ENCODE results near the gene LGR6. TPM values are rescaled to one million over a fixed set of nuclear protein-coding genes. Genes with fewer than 3 reads are reported as not detected.

LGR6 gene
- total RNA-seq, 2 donors from 2014 or later: 0.21 TPM; not detected in 1

DNA sequence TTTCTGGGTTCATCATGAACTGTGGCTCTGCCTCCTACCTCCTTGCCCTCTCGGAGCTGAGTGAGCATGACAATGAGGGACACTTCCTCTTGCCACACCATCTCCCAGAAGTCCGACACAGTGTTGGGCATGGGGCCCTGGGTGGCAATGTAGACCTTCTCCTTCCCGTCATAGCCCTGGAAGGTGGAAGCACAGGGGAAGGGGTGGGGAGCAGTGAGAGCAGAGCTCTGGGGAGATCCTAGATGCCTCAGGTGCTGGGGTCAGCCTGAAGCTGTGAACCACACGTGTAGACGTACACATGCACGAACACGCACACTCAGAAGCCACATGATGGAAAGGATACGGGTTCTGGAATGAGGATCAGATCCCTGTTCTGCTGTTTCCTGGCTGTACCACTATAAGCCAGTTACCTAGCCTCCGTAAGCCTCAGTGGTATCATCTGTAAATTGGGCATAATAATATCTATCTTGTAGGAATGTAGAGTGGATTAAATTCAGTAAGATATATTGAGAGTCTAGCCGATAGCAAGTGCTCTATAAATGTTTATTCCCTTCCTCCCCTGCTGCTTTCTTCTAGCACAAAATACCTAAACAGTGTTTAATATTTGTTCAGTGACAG lies 39.3 kb upstream of the LGR6 start:
- H3K27ac Mint-ChIP-seq: peak overlapping the region; percentile 82
- no peaks in the 10 kb centered on the region for H3K9me3 Mint-ChIP-seq
- ATAC-seq (replicated peaks): no peak
- peaks cover 100% of the 10 kb centered on the region for H3K36me3 Mint-ChIP-seq (ENCODE audit: low read depth)
- peaks cover 38% of the 10 kb centered on the region for H3K4me1 Mint-ChIP-seq
- no peaks in the 10 kb centered on the region for H3K27me3 Mint-ChIP-seq
- peak overlapping the region; percentile 100 for H3K4me3 Mint-ChIP-seq

DNA sequence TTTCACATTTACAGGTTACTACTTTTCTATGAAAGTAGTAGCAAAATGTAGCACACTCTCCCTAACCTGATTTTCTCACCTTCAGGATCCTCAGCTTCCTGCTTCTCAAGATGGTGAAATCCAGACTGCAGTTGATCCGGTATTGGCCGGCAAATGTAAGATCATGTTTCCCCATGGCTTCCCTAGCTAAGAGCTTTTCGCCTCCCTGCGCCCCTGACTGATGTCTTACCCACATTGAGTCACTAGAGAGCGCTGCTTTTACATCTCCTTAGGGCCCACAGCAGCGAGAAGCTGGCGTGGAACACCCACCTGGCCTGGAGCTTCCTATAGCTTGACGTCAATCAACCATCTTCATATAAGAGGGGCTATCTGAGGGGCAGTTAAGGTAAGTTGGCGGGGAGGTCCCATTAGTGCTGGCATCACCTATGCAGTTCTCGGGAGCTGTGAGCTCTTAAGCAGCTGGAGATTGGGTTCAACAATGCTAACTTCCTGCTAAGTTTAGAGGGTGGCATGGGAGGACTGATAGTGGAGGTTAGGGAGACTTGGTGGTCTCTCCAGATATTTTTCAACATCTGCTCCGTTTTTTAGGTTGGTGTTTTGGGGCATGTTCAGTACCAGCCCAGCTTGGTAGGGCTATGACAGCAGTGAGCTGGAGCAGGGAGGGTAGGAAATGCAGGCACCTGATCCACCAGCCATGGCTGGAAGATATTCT lies 38.7 kb upstream of the LGR6 start:
- H3K4me1 Mint-ChIP-seq: peaks cover 37% of the 10 kb centered on the region
- H3K27me3 Mint-ChIP-seq: no peaks in the 10 kb centered on the region
- H3K9me3 Mint-ChIP-seq: no peaks in the 10 kb centered on the region

DNA sequence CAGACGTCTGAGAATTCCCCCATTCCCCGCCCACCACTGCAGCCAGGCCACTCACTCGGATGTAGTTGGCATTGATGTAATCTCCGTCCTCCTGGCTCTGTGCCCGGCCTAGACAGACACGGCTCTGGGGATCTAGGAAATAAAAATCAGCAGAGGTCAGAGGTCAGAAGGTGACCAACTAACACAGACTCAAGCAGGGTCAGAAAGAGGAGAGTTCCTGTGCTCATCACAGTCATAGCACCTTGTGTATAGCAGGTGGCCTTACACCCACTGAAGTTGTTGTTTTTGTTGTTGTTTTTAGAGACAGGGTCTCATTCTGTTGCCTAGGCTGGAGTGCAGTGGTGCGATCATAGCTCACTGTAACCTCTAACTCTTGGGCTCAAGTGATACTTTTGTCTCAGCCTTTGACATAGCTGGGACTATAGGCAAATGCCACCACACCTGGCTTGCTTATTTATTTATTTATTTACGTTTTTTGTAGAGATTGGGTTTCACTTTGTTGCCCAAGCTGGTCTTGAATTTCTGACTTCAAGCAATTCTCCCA lies 38.0 kb upstream of the LGR6 start:
- H3K36me3 Mint-ChIP-seq (ENCODE audit: low read depth): peaks cover 100% of the 10 kb centered on the region

More for the DNA sequence above, 38.7 kb upstream of the LGR6 start:
- peaks cover 100% of the 10 kb centered on the region for H3K36me3 Mint-ChIP-seq (ENCODE audit: low read depth)
- peak overlapping the region; percentile 100 for H3K4me3 Mint-ChIP-seq
- H3K27ac Mint-ChIP-seq: peak overlapping the region; percentile 82
- peak; percentile 33 for ATAC-seq (replicated peaks)

DNA sequence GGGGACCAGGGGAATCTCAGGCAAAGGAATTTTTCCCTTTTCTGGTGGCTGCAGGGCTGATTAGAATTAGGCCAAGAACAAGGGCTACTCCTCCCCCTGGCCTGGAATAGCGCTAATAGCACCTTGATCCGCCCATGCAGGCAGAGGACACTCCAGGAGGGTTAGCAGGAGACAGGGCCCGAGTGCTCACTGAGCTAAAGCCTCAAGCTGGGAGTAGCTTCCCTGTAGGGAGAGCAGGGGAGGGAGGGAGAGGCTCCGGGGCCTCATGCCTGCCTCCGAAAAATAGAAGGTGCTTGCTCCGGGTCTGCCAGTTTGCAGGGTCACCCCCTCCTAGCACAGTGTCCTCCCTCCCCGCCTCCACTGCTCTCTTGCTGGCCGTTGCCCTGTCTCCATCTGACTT lies 37.0 kb upstream of the LGR6 start:
- Mint-ChIP-seq H3K27ac (peak overlapping the region; percentile 100), H3K9me3 (no peaks in the 10 kb centered on the region), H3K36me3 (ENCODE audit: low read depth) (peaks cover 96% of the 10 kb centered on the region), H3K27me3 (no peaks in the 10 kb centered on the region), H3K4me3 (peak overlapping the region; percentile 100), H3K4me1 (peaks cover 28% of the 10 kb centered on the region)
- no peak for ATAC-seq (replicated peaks)

More for the DNA sequence above, 38.0 kb upstream of the LGR6 start:
- H3K27ac Mint-ChIP-seq: peak overlapping the region; percentile 82
- ATAC-seq (replicated peaks): no peak
- peaks cover 36% of the 10 kb centered on the region for H3K4me1 Mint-ChIP-seq
- H3K4me3 Mint-ChIP-seq: peak overlapping the region; percentile 100
- H3K27me3 Mint-ChIP-seq: no peaks in the 10 kb centered on the region
- H3K9me3 Mint-ChIP-seq: no peaks in the 10 kb centered on the region

DNA sequence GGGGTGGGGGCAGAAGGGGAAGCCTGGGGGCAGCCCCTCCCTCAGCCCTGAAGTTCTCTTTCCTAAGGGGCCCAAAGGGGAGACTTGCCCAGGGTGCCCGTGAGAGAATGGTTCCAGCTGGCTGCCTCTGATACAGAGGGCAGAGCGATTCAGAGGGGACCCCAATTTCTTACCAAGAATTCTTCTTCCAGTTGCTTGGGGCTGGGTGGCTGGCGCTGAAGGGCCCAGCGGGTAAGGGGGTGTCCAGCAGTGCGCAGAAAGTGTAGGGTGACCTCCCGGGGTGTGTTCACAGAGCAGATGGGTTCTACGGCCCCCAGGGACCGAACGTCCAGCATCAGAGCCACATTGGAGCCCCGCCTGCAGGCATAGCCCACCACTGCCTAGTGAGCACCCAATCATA lies 35.7 kb upstream of the LGR6 start:
- Mint-ChIP-seq H3K27me3 (no peaks in the 10 kb centered on the region), H3K36me3 (ENCODE audit: low read depth) (peaks cover 82% of the 10 kb centered on the region), H3K4me1 (peaks cover 34% of the 10 kb centered on the region), H3K4me3 (peak overlapping the region; percentile 100), H3K9me3 (no peaks in the 10 kb centered on the region), H3K27ac (peak overlapping the region; percentile 100)
- ATAC-seq (replicated peaks): no peak

DNA sequence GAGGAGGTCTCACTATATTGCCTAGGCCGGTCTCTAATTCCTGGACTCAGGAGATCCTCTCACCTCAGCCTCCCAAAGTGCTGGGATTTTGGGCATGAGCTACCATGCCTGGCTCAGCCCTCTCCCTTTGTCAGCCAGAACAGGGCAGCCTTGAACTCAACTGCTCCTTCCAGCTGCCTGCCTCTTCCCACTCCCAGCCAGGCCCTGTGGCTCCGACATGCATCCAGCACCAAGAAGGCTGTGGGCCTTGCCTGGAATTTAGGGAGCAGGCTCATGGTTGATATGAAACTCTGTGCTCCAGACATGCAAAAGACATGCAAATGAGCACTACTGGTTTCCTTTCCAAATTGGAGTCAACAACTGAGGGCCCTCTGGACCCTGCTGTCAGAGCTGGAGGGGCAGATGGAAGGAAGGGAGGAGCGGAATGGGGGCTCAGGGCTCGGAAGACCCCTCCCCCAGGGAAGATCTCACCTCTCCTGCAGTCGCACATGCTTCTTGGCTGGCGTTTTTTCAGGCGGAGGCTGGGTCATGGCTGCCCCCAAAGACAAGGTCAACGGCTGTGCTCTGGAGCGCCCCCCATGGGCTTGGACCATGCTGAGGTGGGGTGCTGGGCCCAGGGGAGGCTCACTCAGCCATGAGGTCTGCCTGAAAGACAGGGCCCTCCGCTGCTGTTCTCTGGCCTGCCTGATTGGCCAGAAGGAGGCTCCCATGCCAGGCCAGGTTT lies 34.6 kb upstream of the LGR6 start:
- H3K36me3 Mint-ChIP-seq (ENCODE audit: low read depth): peaks cover 72% of the 10 kb centered on the region

DNA sequence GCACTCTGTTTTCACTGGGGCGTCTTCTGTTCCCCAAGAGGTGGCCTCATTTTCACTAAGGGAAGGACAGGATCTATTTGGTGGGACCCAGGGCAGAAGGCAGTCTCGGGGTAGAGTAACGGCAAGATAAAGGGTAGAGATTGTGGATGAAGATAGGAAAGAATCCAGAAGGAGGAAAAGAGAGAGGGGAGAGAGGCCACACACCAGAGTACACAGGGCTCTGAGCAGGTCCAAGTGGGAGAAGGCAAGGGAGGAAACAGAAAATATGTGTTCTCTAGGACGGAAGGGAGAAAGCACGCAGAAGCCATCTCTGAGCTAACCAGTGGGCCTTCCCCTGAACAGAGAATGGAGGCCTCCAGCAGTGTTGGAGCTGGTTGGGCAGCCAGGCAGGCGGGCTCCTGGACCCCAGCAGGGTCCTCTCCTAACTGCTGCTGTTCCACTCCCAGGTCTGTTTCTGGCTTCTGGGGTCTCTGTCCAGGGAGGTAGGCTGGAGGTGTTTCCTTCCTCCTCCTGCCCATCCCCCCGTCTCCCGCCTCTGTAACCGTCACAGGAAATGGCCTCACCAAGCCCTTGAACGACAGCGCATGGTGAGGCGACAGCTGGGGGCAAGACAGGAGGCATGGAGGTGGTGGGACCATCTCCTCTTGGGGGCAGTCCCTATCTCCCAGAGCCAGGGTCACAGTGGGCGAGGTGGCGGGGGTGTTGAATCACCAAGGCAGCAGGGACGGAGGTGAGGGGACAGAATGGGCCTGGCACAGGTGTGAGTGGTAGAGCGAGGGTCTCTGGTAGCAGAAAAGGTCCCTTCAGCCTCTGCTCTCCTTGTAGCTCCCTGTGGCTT lies 33.8 kb upstream of the LGR6 start:
- Mint-ChIP-seq H3K4me3 (peak overlapping the region; percentile 100), H3K36me3 (ENCODE audit: low read depth) (peaks cover 64% of the 10 kb centered on the region), H3K9me3 (no peaks in the 10 kb centered on the region), H3K27ac (peak overlapping the region; percentile 100), H3K27me3 (no peaks in the 10 kb centered on the region), H3K4me1 (peaks cover 41% of the 10 kb centered on the region)
- peak; percentile 52 for ATAC-seq (replicated peaks)

More for the DNA sequence above, 34.6 kb upstream of the LGR6 start:
- Mint-ChIP-seq H3K9me3 (no peaks in the 10 kb centered on the region), H3K4me3 (peak overlapping the region; percentile 100), H3K4me1 (peaks cover 37% of the 10 kb centered on the region), H3K27me3 (no peaks in the 10 kb centered on the region), H3K27ac (peak overlapping the region; percentile 100)
- ATAC-seq (replicated peaks): peak; percentile 15

DNA sequence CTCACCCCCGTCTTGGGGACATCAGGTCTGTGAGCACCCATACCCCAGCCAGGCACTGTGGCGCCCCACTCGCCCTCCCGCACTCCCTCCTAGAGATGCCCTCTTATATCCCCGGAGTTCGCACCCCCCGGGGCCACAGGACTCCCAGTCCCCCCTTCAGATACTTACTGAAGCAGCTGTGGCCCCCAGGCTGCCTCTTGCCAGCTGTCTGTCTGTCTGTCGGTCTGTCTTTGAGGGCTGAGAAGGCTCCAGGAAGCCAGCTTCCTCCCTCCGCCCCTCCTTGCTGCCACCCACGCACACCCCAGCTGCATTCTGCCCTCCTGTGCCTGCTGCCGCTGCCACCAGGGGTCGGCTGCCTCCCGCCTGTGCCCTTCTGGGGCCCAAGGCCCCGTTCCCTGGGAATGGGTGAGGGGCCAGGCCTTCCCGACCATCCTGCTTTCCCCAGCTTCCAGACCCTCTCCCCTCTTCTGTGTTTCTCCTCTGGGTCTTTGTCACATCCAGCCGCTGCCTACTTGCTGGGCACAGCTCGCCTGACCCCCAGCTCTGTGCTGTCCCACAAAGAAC lies 33.1 kb upstream of the LGR6 start, which contains the start of gene PTPN7:
Gene PTPN7 (minus strand): TSS at position 226 of the 564 bp plus-strand sequence. CDS start 1,200 bp downstream, outside the sequence.
- H3K27ac Mint-ChIP-seq: peak within 1 kb of the TSS; percentile 100
- ATAC-seq (replicated peaks): peak; percentile 57
- no peaks in the 10 kb centered on the region for H3K9me3 Mint-ChIP-seq
- peaks cover 57% of the 10 kb centered on the region for H3K36me3 Mint-ChIP-seq (ENCODE audit: low read depth)
- no peaks in the 10 kb centered on the region for H3K27me3 Mint-ChIP-seq
- peaks cover 36% of the 10 kb centered on the region for H3K4me1 Mint-ChIP-seq
- peak within 1 kb of the TSS; percentile 100 for H3K4me3 Mint-ChIP-seq

DNA sequence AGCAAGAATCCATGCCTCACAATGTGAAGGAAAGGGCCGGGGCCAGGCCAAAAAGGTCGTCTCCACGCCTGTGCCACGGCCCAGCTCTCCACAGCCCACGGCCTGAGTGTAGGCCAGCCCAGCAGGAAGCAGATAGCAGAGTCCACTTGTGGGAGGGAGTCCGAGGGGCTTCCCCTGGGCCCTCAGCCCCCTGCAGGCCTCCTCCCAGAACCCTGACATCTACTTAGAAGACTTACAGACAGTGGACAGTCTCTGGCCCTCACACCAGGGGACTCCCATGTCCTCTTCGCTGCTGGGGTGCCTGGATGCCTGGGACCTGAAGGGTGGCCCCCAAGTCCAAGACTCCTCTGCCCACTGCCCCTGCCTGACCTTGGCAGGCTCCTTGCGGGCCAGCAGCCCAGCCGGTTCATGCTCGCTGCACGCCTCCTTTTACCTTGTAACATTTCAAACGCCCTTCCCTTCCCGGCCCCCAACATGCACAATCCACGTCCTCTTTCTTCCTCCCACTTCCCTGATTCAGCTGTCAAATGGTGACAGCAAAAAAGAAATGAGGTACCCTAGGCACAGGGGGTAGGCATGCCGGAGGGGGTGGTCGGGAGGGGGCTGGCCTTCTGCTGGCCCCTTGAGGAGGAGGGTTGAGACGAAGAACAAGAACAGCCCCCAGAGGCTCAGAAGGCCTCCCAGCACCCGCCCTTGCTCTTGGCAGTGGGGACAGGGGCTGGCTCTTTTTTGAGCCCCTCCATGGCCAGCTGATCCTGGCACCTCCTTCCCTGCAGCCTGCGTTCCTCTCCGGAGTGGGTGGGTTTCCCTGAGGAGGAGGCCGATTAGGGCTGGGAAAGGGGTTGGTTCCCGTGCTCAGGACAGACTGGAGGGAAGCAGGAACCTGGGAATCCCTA lies 32.2 kb upstream of the LGR6 start:
- ATAC-seq (replicated peaks): no peak
- H3K4me1 Mint-ChIP-seq: peaks cover 27% of the 10 kb centered on the region

DNA sequence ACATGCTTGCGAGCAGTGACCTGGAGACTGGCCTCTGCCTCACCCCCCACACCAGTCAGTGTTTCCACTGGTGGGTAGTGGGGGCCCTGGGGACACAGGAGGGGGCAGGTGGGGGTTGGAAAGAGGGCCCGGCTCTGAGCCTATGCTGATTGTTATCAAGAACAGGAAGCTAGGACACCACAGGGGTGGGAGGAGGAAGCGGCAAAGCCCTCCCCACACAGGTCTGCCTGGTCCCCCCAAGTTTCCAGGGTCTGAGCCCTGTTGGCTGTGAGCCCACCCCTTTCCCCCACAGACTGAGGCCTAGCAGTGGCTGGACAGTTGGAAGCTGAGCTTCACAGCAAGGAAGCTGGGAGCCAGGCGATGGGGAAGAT lies 31.6 kb upstream of the LGR6 start:
- peaks cover 42% of the 10 kb centered on the region for H3K36me3 Mint-ChIP-seq (ENCODE audit: low read depth)
- ATAC-seq (replicated peaks): peak; percentile 11
- H3K4me1 Mint-ChIP-seq: peaks cover 27% of the 10 kb centered on the region
- H3K4me3 Mint-ChIP-seq: peak overlapping the region; percentile 100
- H3K9me3 Mint-ChIP-seq: no peaks in the 10 kb centered on the region
- peak overlapping the region; percentile 100 for H3K27ac Mint-ChIP-seq
- no peaks in the 10 kb centered on the region for H3K27me3 Mint-ChIP-seq

More for the DNA sequence above, 32.2 kb upstream of the LGR6 start:
- Mint-ChIP-seq H3K9me3 (no peaks in the 10 kb centered on the region), H3K27ac (peak overlapping the region; percentile 100), H3K27me3 (no peaks in the 10 kb centered on the region), H3K4me3 (peak overlapping the region; percentile 100), H3K36me3 (ENCODE audit: low read depth) (peaks cover 48% of the 10 kb centered on the region)

DNA sequence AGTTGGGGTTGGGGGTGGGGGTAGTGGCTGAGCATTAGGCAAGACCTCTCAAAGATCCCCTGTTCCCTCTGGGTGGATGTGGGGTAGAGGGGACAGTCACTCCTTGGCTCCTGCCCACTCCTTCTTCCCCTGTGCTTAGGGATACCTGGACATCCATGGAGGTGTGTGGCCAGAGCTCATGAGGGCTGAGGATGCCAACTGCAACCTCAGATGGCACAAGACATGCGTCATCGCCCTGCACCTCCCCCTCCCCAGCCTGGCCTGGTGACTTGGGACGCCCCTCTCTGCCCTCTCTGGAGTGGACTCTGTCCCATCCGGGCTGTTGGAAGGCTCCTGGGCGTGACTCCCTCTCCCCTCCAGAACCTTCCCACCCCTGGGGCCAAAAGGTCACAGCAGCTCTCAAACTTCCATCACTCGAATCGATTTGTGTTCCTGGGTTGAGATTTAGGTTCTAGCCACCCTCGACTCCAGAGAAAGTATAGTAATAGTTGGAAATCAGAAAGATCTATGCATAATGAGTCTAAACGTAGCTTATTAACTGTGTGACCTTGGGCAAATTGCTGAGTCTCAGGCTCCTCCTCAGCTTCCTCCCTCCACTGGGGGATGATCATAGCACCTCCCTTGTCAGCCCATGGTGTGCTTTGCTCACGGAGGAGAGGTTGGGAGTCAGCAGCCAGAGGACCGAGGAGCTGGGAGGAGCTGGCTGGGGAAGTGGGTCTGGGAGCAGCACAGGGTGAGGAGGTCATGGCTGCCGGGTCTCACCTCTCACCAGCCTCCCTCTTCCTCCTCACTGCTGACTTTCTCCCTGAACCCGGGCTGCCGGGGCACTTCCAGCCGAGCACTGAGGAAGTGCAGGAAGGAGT lies 30.9 kb upstream of the LGR6 start:
- Mint-ChIP-seq H3K4me1 (peaks cover 24% of the 10 kb centered on the region), H3K27ac (peak overlapping the region; percentile 100), H3K9me3 (no peaks in the 10 kb centered on the region), H3K4me3 (peak overlapping the region; percentile 100), H3K36me3 (ENCODE audit: low read depth) (peaks cover 35% of the 10 kb centered on the region), H3K27me3 (no peaks in the 10 kb centered on the region)
- ATAC-seq (replicated peaks): peak; percentile 13
